ENCODE measurements around the gene SLC6A3.

Gene SLC6A3

GRCh38 chr5:1445313-1445688 is at the start of gene SLC6A3:
Gene SLC6A3 (minus strand): TSS chr5:1445440. CDS start chr5:1443197, 2,243 bp downstream.
- DNase-seq: no peak

- DNase-seq: no peak
Measured at GRCh38 chr5:1493941-1494340, 48.7 kb upstream of the SLC6A3 start.

GRCh38 chr5:1493413-1493812 is 48.2 kb upstream of the SLC6A3 start:
- DNase-seq: no peak

GRCh38 chr5:1492757-1493156 is 47.5 kb upstream of the SLC6A3 start:
- no peak for DNase-seq

- no peak for DNase-seq
Measured at GRCh38 chr5:1490376-1490775, 45.1 kb upstream of the SLC6A3 start.

- DNase-seq: no peak
Measured at GRCh38 chr5:1489754-1490153, 44.5 kb upstream of the SLC6A3 start.

- DNase-seq: no peak
Measured at GRCh38 chr5:1488882-1489680, 43.8 kb upstream of the SLC6A3 start.

GRCh38 chr5:1487079-1487764 is 42.0 kb upstream of the SLC6A3 start:
- DNase-seq: no peak

- DNase-seq: no peak
Measured at GRCh38 chr5:1486271-1486670, 41.0 kb upstream of the SLC6A3 start.

- DNase-seq: no peak
Measured at GRCh38 chr5:1485579-1486118, 40.4 kb upstream of the SLC6A3 start.

GRCh38 chr5:1484730-1485578 is 39.7 kb upstream of the SLC6A3 start:
- DNase-seq: no peak

GRCh38 chr5:1483856-1484729 is 38.9 kb upstream of the SLC6A3 start:
- DNase-seq: no peak

- no peak for DNase-seq
Measured at GRCh38 chr5:1483064-1483463, 37.8 kb upstream of the SLC6A3 start.

GRCh38 chr5:1481959-1482331 is 36.7 kb upstream of the SLC6A3 start:
- DNase-seq: no peak

GRCh38 chr5:1481266-1481958 is 36.2 kb upstream of the SLC6A3 start:
- no peak for DNase-seq

- no peak for DNase-seq
Measured at GRCh38 chr5:1480806-1481205, 35.6 kb upstream of the SLC6A3 start.

GRCh38 chr5:1480217-1480616 is 35.0 kb upstream of the SLC6A3 start:
- DNase-seq: no peak

- DNase-seq: no peak
Measured at GRCh38 chr5:1479581-1480188, 34.4 kb upstream of the SLC6A3 start.

GRCh38 chr5:1479066-1479465 is 33.8 kb upstream of the SLC6A3 start:
- DNase-seq: no peak

GRCh38 chr5:1478271-1479035 is 33.2 kb upstream of the SLC6A3 start:
- DNase-seq: no peak

All from DMS153 (cell line).